ENCODE results near the gene ATL2.

The ATL2 gene

GRCh38 chr2:38375696-38376345 lies 1.3 kb downstream of the ATL2 start:
- in situ Hi-C loops (cut with HindIII; ENCODE audit: low pct_ligation_motif_present, low sequenced_read_pairs) = no loop called here
- Histone ChIP-seq H3K27ac (peak overlapping the region; percentile 81), H3K4me3 (ENCODE audit: low read depth, low read length) (peak overlapping the region; percentile 77), H3K27me3 (replicated peaks) (no peaks in the 10 kb centered on the region), H3K36me3 (replicated peaks) (no peaks in the 10 kb centered on the region)
- no peak for TF ChIP-seq CTCF (IDR thresholded peaks at IDR 0.05; ENCODE audit: low read depth, low read length, missing control alignments)
- no peak for DNase-seq

- no peak for TF ChIP-seq CTCF (IDR thresholded peaks at IDR 0.05; ENCODE audit: low read depth, low read length, missing control alignments)
Observed at GRCh38 chr2:38374984-38375383, 2.1 kb downstream of the ATL2 start.

GRCh38 chr2:38371235-38371634 lies 5.8 kb downstream of the ATL2 start:
- Histone ChIP-seq H3K4me3 (ENCODE audit: low read depth, low read length) (no peak overlapping the region), H3K27ac (no peak overlapping the region), H3K27me3 (replicated peaks) (no peaks in the 10 kb centered on the region), H3K36me3 (replicated peaks) (no peaks in the 10 kb centered on the region)
- in situ Hi-C loops (cut with HindIII; ENCODE audit: low pct_ligation_motif_present, low sequenced_read_pairs) = no loop called here
- no peak for DNase-seq
- TF ChIP-seq CTCF (IDR thresholded peaks at IDR 0.05; ENCODE audit: low read depth, low read length, missing control alignments) = no peak

More at GRCh38 chr2:38374984-38375383, 2.1 kb downstream of the ATL2 start:
- in situ Hi-C loops (cut with HindIII; ENCODE audit: low pct_ligation_motif_present, low sequenced_read_pairs) = no loop called here
- Histone ChIP-seq H3K36me3 (replicated peaks) (no peaks in the 10 kb centered on the region), H3K4me3 (ENCODE audit: low read depth, low read length) (peak overlapping the region; percentile 6), H3K27ac (no peak overlapping the region), H3K27me3 (replicated peaks) (no peaks in the 10 kb centered on the region)
- no peak for DNase-seq

DNA sequence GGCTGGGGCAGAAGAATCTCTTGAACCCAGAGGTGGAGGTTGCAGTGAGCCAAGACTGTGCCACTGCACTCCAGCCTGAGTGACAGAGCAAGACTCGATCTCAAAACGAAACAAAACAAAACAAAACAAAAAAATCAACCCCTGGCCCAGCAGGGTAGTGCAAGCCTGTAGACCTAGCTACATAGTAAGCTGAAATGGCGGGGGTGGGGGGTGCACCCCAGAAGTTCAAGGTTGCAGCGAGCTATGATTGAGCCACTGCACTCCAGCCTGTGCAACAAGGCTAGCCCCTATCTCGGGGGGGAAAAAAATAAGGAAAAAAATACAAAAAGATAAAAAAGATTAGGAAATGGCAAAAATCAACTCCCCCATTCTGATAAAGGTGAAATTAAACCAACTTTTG lies 6.4 kb downstream of the ATL2 start:
- Histone ChIP-seq H3K4me3 (ENCODE audit: low read depth, low read length) (no peak overlapping the region), H3K27me3 (replicated peaks) (no peaks in the 10 kb centered on the region), H3K36me3 (replicated peaks) (no peaks in the 10 kb centered on the region), H3K27ac (no peak overlapping the region)
- TF ChIP-seq CTCF (IDR thresholded peaks at IDR 0.05; ENCODE audit: low read depth, low read length, missing control alignments) = no peak
- DNase-seq = no peak
- in situ Hi-C loops (cut with HindIII; ENCODE audit: low pct_ligation_motif_present, low sequenced_read_pairs) = no loop called here

DNA sequence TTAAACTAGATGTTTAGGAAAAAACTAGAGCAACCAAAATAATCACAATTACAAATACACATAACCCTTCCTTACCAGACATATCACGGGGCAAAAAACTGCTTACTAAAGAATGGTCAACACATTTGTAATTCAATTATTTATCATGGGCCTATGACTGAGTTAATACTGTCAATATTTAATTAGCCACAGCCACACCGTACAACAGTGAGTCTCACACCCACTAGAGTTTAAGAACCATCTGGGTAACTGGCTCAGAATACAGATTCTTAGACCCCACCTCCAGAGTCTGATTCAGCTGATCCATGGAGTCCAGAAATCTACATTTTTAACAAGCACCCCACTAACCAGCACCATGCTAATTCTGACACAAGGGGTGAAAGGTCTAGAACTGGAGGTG lies 14.8 kb downstream of the ATL2 start:
- no peak for DNase-seq
- no peaks in the 10 kb centered on the region for H3K36me3 ChIP-seq (replicated peaks)
- no peak overlapping the region for H3K27ac ChIP-seq
- in situ Hi-C loops (cut with HindIII; ENCODE audit: low pct_ligation_motif_present, low sequenced_read_pairs) = no loop called here
- no peak for TF ChIP-seq CTCF (IDR thresholded peaks at IDR 0.05; ENCODE audit: low read depth, low read length, missing control alignments)
- H3K4me3 ChIP-seq (ENCODE audit: low read depth, low read length) = no peak overlapping the region
- no peaks in the 10 kb centered on the region for H3K27me3 ChIP-seq (replicated peaks)

GRCh38 chr2:38360177-38360576 lies 16.9 kb downstream of the ATL2 start:
- Histone ChIP-seq H3K27ac (no peak overlapping the region), H3K4me3 (ENCODE audit: low read depth, low read length) (no peak overlapping the region), H3K36me3 (replicated peaks) (no peaks in the 10 kb centered on the region), H3K27me3 (replicated peaks) (no peaks in the 10 kb centered on the region)
- DNase-seq = no peak
- no peak for TF ChIP-seq CTCF (IDR thresholded peaks at IDR 0.05; ENCODE audit: low read depth, low read length, missing control alignments)
- in situ Hi-C loops (cut with HindIII; ENCODE audit: low pct_ligation_motif_present, low sequenced_read_pairs) = no loop called here
